ENCODE results near the gene COL9A1.

Gene COL9A1

DNA sequence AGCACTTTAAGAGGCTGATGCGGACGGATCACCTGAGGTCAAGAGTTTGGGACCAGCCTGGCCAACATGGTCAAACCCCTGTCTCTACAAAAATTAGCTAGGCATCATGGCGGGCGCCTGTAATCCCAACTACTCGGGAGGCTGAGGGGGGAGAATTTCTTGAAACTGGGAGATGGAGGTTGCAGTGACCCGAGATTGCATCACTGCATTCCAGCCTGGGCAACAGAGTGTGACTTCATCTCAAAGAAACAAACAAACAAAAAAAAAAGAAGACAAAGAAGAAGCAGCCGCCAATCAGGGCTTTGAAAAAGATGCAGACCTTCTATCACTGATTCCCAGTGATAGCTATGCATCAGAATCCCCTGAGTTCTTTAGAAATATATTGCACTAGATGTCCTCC lies 56.8 kb downstream of the COL9A1 start:
- no peak overlapping the region for H3K4me3 ChIP-seq (ENCODE audit: control insufficient read depth, low read depth, low read length)
- no peak for DNase-seq (ENCODE audit: low read depth)
- no peak for TF ChIP-seq CTCF (conservative IDR thresholded peaks at IDR 0.05; ENCODE audit: control insufficient read depth, insufficient read depth, low read depth, low read length)

GRCh38 chr6:70241991-70242420 lies 60.9 kb downstream of the COL9A1 start:
- no peak for TF ChIP-seq CTCF (conservative IDR thresholded peaks at IDR 0.05; ENCODE audit: control insufficient read depth, insufficient read depth, low read depth, low read length)
- DNase-seq (ENCODE audit: low read depth), result no peak
- H3K4me3 ChIP-seq (ENCODE audit: control insufficient read depth, low read depth, low read length), result no peak overlapping the region

- DNase-seq (ENCODE audit: low read depth), result no peak
- TF ChIP-seq CTCF (conservative IDR thresholded peaks at IDR 0.05; ENCODE audit: control insufficient read depth, insufficient read depth, low read depth, low read length), result no peak
- no peak overlapping the region for H3K4me3 ChIP-seq (ENCODE audit: control insufficient read depth, low read depth, low read length)
Observed at GRCh38 chr6:70241031-70241430, 61.9 kb downstream of the COL9A1 start.

- no peak overlapping the region for H3K4me3 ChIP-seq (ENCODE audit: control insufficient read depth, low read depth, low read length)
- no peak for TF ChIP-seq CTCF (conservative IDR thresholded peaks at IDR 0.05; ENCODE audit: control insufficient read depth, insufficient read depth, low read depth, low read length)
- DNase-seq (ENCODE audit: low read depth), result no peak
Observed at GRCh38 chr6:70236343-70236742, 66.5 kb downstream of the COL9A1 start.

DNA sequence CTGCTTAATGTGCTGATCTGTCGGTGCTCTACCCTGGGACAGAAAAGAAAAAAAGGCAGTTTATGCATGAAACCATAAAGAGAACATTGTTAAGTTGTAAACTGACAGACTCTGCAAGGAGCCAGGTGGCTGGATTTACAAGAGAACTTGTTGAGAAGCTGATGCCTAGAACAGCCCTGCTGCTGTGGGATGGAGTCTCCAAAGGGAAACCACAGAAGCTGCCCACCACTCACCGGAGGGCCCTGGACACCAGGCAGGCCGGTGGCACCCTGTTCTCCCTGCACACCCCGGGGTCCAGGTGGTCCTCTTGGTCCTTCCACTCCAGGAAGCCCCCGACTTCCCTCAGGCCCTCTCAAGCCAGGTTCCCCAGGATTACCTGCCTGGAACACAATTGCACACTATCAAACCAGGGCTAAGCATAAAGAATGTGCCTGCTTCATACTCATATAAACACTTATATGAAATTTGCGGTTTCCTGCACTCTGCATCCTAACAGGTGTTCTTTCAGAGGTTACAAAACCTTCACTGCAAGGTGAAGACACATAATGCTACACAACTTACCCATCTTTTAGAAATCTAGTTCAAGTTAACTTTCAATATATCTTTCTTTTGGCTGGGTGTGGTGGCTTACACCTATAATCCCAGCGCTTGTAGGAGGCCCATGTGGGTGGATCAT lies 68.2 kb downstream of the COL9A1 start:
- no peak overlapping the region for H3K4me3 ChIP-seq (ENCODE audit: control insufficient read depth, low read depth, low read length)
- no peak for TF ChIP-seq CTCF (conservative IDR thresholded peaks at IDR 0.05; ENCODE audit: control insufficient read depth, insufficient read depth, low read depth, low read length)
- DNase-seq (ENCODE audit: low read depth), result no peak

GRCh38 chr6:70231311-70231710 lies 71.6 kb downstream of the COL9A1 start:
- no peak for DNase-seq (ENCODE audit: low read depth)
- no peak for TF ChIP-seq CTCF (conservative IDR thresholded peaks at IDR 0.05; ENCODE audit: control insufficient read depth, insufficient read depth, low read depth, low read length)
- no peak overlapping the region for H3K4me3 ChIP-seq (ENCODE audit: control insufficient read depth, low read depth, low read length)

GRCh38 chr6:70225055-70225454 lies 77.8 kb downstream of the COL9A1 start:
- no peak for DNase-seq (ENCODE audit: low read depth)
- TF ChIP-seq CTCF (conservative IDR thresholded peaks at IDR 0.05; ENCODE audit: control insufficient read depth, insufficient read depth, low read depth, low read length), result no peak

More at GRCh38 chr6:70225055-70225454, 77.8 kb downstream of the COL9A1 start:
- no peak overlapping the region for H3K4me3 ChIP-seq (ENCODE audit: control insufficient read depth, low read depth, low read length)
